ENCODE results near the gene KCNJ11.

Gene KCNJ11

GRCh38 chr11:17408641-17409040 is 20.2 kb upstream of the KCNJ11 start:
- no peak for DNase-seq (ENCODE audit: low read depth, low spot score)

- DNase-seq (ENCODE audit: low read depth, low spot score): no peak
These were observed 19.6 kb upstream of the KCNJ11 start for GRCh38 chr11:17408026-17408425.

GRCh38 chr11:17407575-17407974 is 19.1 kb upstream of the KCNJ11 start:
- DNase-seq (ENCODE audit: low read depth, low spot score): no peak

GRCh38 chr11:17406818-17407149 is 18.3 kb upstream of the KCNJ11 start:
- no peak for DNase-seq (ENCODE audit: low read depth, low spot score)

- DNase-seq (ENCODE audit: low read depth, low spot score): no peak
These were observed 17.8 kb upstream of the KCNJ11 start for GRCh38 chr11:17406082-17406817.

GRCh38 chr11:17405232-17406005 is 17.0 kb upstream of the KCNJ11 start:
- DNase-seq (ENCODE audit: low read depth, low spot score): peak; percentile 50

GRCh38 chr11:17403980-17404759 is 15.7 kb upstream of the KCNJ11 start:
- no peak for DNase-seq (ENCODE audit: low read depth, low spot score)

- DNase-seq (ENCODE audit: low read depth, low spot score): no peak
These were observed 14.0 kb upstream of the KCNJ11 start for GRCh38 chr11:17402486-17402885.

GRCh38 chr11:17401841-17402240 is 13.4 kb upstream of the KCNJ11 start:
- DNase-seq (ENCODE audit: low read depth, low spot score): peak; percentile 18

GRCh38 chr11:17401316-17401715 is 12.9 kb upstream of the KCNJ11 start:
- DNase-seq (ENCODE audit: low read depth, low spot score): no peak

- DNase-seq (ENCODE audit: low read depth, low spot score): no peak
These were observed 11.8 kb upstream of the KCNJ11 start for GRCh38 chr11:17400048-17400775.

- no peak for DNase-seq (ENCODE audit: low read depth, low spot score)
These were observed 10.8 kb upstream of the KCNJ11 start for GRCh38 chr11:17399236-17399635.

GRCh38 chr11:17397311-17398002 is 9.0 kb upstream of the KCNJ11 start:
- no peak for DNase-seq (ENCODE audit: low read depth, low spot score)

- DNase-seq (ENCODE audit: low read depth, low spot score): no peak
These were observed 8.3 kb upstream of the KCNJ11 start for GRCh38 chr11:17396598-17397310.

GRCh38 chr11:17395978-17396377 is 7.5 kb upstream of the KCNJ11 start:
- DNase-seq (ENCODE audit: low read depth, low spot score): no peak

- no peak for DNase-seq (ENCODE audit: low read depth, low spot score)
These were observed 7.1 kb upstream of the KCNJ11 start for GRCh38 chr11:17395554-17395961.

- DNase-seq (ENCODE audit: low read depth, low spot score): no peak
These were observed 6.4 kb upstream of the KCNJ11 start for GRCh38 chr11:17394743-17395390.

GRCh38 chr11:17393472-17393871 is 5.0 kb upstream of the KCNJ11 start:
- DNase-seq (ENCODE audit: low read depth, low spot score): no peak

- DNase-seq (ENCODE audit: low read depth, low spot score): no peak
These were observed 4.4 kb upstream of the KCNJ11 start for GRCh38 chr11:17392872-17393271.

Measured in ELF-1 (cell line).